Measurements from ENCODE around the gene HILPDA. TPM values are rescaled to one million over a fixed set of nuclear protein-coding genes. Genes with fewer than 3 reads are reported as not detected.

Gene HILPDA
- total and polyA plus RNA-seq, 10 of the 15 experiments (the other 5 are each of a cell fraction or from before 2014, with no cell fraction given) = 12.0 to 232 (median 26.4) TPM

- no peaks in the 10 kb centered on the region for H3K79me2 ChIP-seq (ENCODE audit: control insufficient read depth, insufficient read depth, low read length)
- no peaks in the 10 kb centered on the region; the same call in 2 of the 3 replicates for H3K9me3 ChIP-seq (replicated peaks; ENCODE audit: control insufficient read depth, insufficient read depth, low read length)
- ChIA-PET POLR2A (interaction anchor here (0.6 to 2.3 kb wide), 4 partner anchors 9 to 19 kb away, joined by 4 to 7 read pairs (median 6); no protein-coding TSS in a partner anchor), RAD21 (ENCODE audit: unreplicated experiment) (interaction anchor here (0.6 to 1.6 kb wide), 3 partner anchors 11 to 291 kb away, joined by 3 to 4 read pairs (median 3); partner anchors contain the start of gene CALU), SMC1A (ENCODE audit: uncharacterized antibody, unreplicated experiment) (interaction anchor here (1.0 to 3.2 kb wide), 7 partner anchors 11 to 233 kb away, joined by 3 to 10 read pairs (median 5); no protein-coding TSS in a partner anchor), CTCF (interaction anchor here (1.1 to 11.3 kb wide), 5 partner anchors 9 to 20 kb away, joined by 4 to 227 read pairs (median 8); no protein-coding TSS in a partner anchor)
- intact Hi-C loops (cut with micrococcal nuclease; ENCODE audit: unreplicated experiment) (no loop called here), in situ Hi-C loops (cut with MboI) (no loop called here)
- no peak overlapping the region for H3K27ac ChIP-seq (ENCODE audit: control insufficient read depth, insufficient read depth)
- H3K9ac ChIP-seq (ENCODE audit: control insufficient read depth, insufficient read depth, low read length) = no peak overlapping the region
- no peak for TF ChIP-seq POLR2AphosphoS5 (IDR thresholded peaks at IDR 0.05; ENCODE audit: low read length)
- peak in 1 of 2 experiments; percentile 49; a peak in 1 of 3 replicates for TF ChIP-seq EGR1 (IDR thresholded peaks at IDR 0.05; ENCODE audit: borderline replicate concordance in 1 of 2, low read depth in 2 of 2, low read length in 2 of 2)
- no TSS peak for BruUV-seq (replicated peaks)
- no peak for FAIRE-seq
- WGBS (ENCODE audit: insufficient coverage, insufficient replicate concordance, low lambda C conversion rate, missing lambda C conversion rate) = 64% methylated on average over 4 of the region's 4 CpGs
- H2AFZ ChIP-seq (ENCODE audit: control insufficient read depth, low read depth, low read length) = no peak overlapping the region
- H3K4me1 ChIP-seq (ENCODE audit: control insufficient read depth, insufficient read depth, low read length) = peaks cover 9% of the 10 kb centered on the region
- no peaks in the 10 kb centered on the region for H4K20me1 ChIP-seq (ENCODE audit: control insufficient read depth, insufficient read depth)
- no peaks in the 10 kb centered on the region for H3K27me3 ChIP-seq (replicated peaks in 1 of 2; ENCODE audit: control insufficient read depth in 2 of 2, insufficient read depth in 2 of 2, low read length in 1 of 2)
- DNase-seq (ENCODE audit: low read depth, low spot score) = no peak
- H3K4me2 ChIP-seq (ENCODE audit: control insufficient read depth, insufficient read depth) = no peak overlapping the region
- H3K4me3 ChIP-seq = no peak overlapping the region
- no peaks in the 10 kb centered on the region for H3K36me3 ChIP-seq (ENCODE audit: control insufficient read depth in 2 of 2, insufficient read depth in 2 of 2, low read length in 1 of 2)
- no peak for ATAC-seq
Measured at GRCh38 chr7:128447941-128448564, 7.6 kb upstream of the HILPDA start.

- Histone ChIP-seq H3K27ac (ENCODE audit: control insufficient read depth, insufficient read depth) (no peak overlapping the region), H2AFZ (ENCODE audit: control insufficient read depth, low read depth, low read length) (no peak overlapping the region), H3K9me3 (replicated peaks; ENCODE audit: control insufficient read depth, insufficient read depth, low read length) (no peaks in the 10 kb centered on the region; the same call in 2 of the 3 replicates), H3K36me3 (ENCODE audit: control insufficient read depth in 2 of 2, insufficient read depth in 2 of 2, low read length in 1 of 2) (no peaks in the 10 kb centered on the region), H3K4me3 (no peak overlapping the region), H3K9ac (ENCODE audit: control insufficient read depth, insufficient read depth, low read length) (no peak overlapping the region), H3K79me2 (ENCODE audit: control insufficient read depth, insufficient read depth, low read length) (no peaks in the 10 kb centered on the region), H3K27me3 (replicated peaks in 1 of 2; ENCODE audit: control insufficient read depth in 2 of 2, insufficient read depth in 2 of 2, low read length in 1 of 2) (no peaks in the 10 kb centered on the region), H4K20me1 (ENCODE audit: control insufficient read depth, insufficient read depth) (no peaks in the 10 kb centered on the region), H3K4me2 (ENCODE audit: control insufficient read depth, insufficient read depth) (no peak overlapping the region), H3K4me1 (ENCODE audit: control insufficient read depth, insufficient read depth, low read length) (peaks cover 8% of the 10 kb centered on the region)
- 89% methylated on average over 6 of the region's 6 CpGs for WGBS (ENCODE audit: insufficient coverage, insufficient replicate concordance, low lambda C conversion rate, missing lambda C conversion rate)
- ChIA-PET RAD21 (ENCODE audit: unreplicated experiment) (interaction anchor here (1.2 to 1.6 kb wide), 3 partner anchors 11 to 290 kb away, joined by 3 to 4 read pairs (median 4); partner anchors contain the start of gene CALU), SMC1A (ENCODE audit: uncharacterized antibody, unreplicated experiment) (interaction anchor here (1.1 to 3.2 kb wide), 7 partner anchors 11 to 232 kb away, joined by 3 to 10 read pairs (median 5); no protein-coding TSS in a partner anchor), POLR2A (interaction anchor here (0.7 to 2.3 kb wide), 4 partner anchors 9 to 291 kb away, joined by 4 to 7 read pairs (median 5); no protein-coding TSS in a partner anchor), CTCF (interaction anchor here (1.1 to 11.3 kb wide), 6 partner anchors 9 to 21 kb away, joined by 3 to 227 read pairs (median 7); no protein-coding TSS in a partner anchor)
- no peak for FAIRE-seq
- no TSS peak for BruUV-seq (replicated peaks)
- ATAC-seq = no peak
- intact Hi-C loops (cut with micrococcal nuclease; ENCODE audit: unreplicated experiment) = no loop called here
- in situ Hi-C loops (cut with MboI) = no loop called here
- no peak for DNase-seq (ENCODE audit: low read depth, low spot score)
- no peak for TF ChIP-seq POU2F2 (IDR thresholded peaks at IDR 0.05; ENCODE audit: borderline replicate concordance, low read depth, low read length)
- TF ChIP-seq ZNF207 (IDR thresholded peaks at IDR 0.05; ENCODE audit: borderline replicate concordance) = no peak
- TF ChIP-seq NR2F1 (conservative IDR thresholded peaks at IDR 0.05) = no peak
- TF ChIP-seq YY1 (IDR thresholded peaks at IDR 0.05; ENCODE audit: low read depth, low read length) = no peak
- TF ChIP-seq BMI1 (IDR thresholded peaks at IDR 0.05; ENCODE audit: borderline replicate concordance) = no peak
- TF ChIP-seq, protein P1, sequence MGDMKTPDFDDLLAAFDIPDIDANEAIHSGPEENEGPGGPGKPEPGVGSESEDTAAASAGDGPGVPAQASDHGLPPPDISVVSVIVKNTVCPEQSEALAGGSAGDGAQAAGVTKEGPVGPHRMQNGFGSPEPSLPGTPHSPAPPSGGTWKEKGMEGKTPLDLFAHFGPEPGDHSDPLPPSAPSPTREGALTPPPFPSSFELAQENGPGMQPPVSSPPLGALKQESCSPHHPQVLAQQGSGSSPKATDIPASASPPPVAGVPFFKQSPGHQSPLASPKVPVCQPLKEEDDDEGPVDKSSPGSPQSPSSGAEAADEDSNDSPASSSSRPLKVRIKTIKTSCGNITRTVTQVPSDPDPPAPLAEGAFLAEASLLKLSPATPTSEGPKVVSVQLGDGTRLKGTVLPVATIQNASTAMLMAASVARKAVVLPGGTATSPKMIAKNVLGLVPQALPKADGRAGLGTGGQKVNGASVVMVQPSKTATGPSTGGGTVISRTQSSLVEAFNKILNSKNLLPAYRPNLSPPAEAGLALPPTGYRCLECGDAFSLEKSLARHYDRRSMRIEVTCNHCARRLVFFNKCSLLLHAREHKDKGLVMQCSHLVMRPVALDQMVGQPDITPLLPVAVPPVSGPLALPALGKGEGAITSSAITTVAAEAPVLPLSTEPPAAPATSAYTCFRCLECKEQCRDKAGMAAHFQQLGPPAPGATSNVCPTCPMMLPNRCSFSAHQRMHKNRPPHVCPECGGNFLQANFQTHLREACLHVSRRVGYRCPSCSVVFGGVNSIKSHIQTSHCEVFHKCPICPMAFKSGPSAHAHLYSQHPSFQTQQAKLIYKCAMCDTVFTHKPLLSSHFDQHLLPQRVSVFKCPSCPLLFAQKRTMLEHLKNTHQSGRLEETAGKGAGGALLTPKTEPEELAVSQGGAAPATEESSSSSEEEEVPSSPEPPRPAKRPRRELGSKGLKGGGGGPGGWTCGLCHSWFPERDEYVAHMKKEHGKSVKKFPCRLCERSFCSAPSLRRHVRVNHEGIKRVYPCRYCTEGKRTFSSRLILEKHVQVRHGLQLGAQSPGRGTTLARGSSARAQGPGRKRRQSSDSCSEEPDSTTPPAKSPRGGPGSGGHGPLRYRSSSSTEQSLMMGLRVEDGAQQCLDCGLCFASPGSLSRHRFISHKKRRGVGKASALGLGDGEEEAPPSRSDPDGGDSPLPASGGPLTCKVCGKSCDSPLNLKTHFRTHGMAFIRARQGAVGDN (IDR thresholded peaks at IDR 0.05) = no peak
- no peak for TF ChIP-seq RELA (IDR thresholded peaks at IDR 0.05; ENCODE audit: borderline replicate concordance, partially characterized antibody)
- TF ChIP-seq USF1 (IDR thresholded peaks at IDR 0.05; ENCODE audit: borderline replicate concordance, extremely low read length, insufficient read depth, low read depth, low read length) = no peak
Measured at GRCh38 chr7:128448751-128449302, 6.9 kb upstream of the HILPDA start.

Measured in GM12878 (cell line).